Measurements from ENCODE around the gene STK38.

Gene STK38

DNA sequence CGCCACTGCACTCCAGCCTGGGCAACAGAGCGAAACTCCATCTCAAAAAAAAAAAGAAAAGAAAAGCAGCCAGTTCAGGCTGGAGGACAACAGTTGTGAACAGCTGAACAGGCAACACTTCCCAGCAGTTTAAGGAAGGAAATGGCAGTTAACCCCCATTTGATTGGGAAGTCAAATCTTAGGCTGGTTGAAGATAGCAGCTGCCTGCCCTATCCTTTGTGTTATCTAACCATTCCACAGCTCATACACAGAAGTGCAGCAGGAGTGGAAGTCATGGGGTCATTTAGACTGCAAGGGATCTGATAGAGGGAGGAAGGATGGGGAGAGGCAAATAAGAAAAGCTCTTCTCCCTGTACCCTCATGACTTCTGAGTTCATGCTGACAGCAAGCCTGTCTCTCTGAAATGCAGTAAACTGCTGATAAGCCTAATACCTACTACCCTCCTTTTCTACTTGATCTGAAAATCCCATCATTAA, 69.2 kb downstream of the STK38 start:
- Histone ChIP-seq H3K4me3 (ENCODE audit: low read depth in 1 of 5, low read length in 5 of 5) (no peak overlapping the region), H3K9me3 (ENCODE audit: control insufficient read depth in 5 of 5, low read length in 5 of 5) (no peaks in the 10 kb centered on the region), H3K27ac (ENCODE audit: low read depth, low read length) (no peak overlapping the region), H3K9ac (ENCODE audit: low read length in 5 of 5) (no peak overlapping the region), H3K27me3 (ENCODE audit: control insufficient read depth in 5 of 5, insufficient read depth in 4 of 5, low read length in 5 of 5) (no peaks in the 10 kb centered on the region), H3K36me3 (ENCODE audit: control insufficient read depth in 5 of 5, insufficient read depth in 5 of 5, low read length in 5 of 5) (peaks cover 17 to 40% (median 35%) of the 10 kb centered on the region in 5 donors), H3K4me1 (ENCODE audit: control insufficient read depth in 5 of 5, insufficient read depth in 5 of 5, low read length in 5 of 5) (peaks cover 0 to 6% (median 0%) of the 10 kb centered on the region in 5 donors)

DNA sequence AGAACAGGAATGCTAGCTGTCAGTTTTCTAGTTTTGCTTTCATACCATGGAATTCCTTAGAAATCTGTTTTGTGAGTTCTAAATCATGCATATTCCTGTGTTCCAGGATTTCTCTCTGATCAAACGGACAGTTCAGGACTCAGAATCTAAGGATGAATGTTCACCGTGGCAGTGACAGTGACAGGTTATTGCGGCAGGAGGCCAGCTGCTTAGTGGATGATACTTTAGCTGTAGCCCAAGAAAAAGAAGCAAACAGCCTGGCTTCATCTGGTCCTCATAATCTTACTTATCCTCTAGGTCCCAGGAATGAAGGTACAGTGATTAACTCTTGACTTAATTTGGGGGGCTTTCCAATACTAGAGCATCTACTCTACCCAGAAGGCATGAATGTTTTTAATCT, 77.3 kb downstream of the STK38 start:
- H3K4me3 ChIP-seq (ENCODE audit: low read depth in 1 of 5, low read length in 5 of 5), result no peak overlapping the region
- peaks cover 7 to 30% (median 16%) of the 10 kb centered on the region in 5 donors for H3K36me3 ChIP-seq (ENCODE audit: control insufficient read depth in 5 of 5, insufficient read depth in 5 of 5, low read length in 5 of 5)
- H3K4me1 ChIP-seq (ENCODE audit: control insufficient read depth in 5 of 5, insufficient read depth in 5 of 5, low read length in 5 of 5), result peaks cover 0 to 3% (median 0%) of the 10 kb centered on the region in 5 donors

DNA sequence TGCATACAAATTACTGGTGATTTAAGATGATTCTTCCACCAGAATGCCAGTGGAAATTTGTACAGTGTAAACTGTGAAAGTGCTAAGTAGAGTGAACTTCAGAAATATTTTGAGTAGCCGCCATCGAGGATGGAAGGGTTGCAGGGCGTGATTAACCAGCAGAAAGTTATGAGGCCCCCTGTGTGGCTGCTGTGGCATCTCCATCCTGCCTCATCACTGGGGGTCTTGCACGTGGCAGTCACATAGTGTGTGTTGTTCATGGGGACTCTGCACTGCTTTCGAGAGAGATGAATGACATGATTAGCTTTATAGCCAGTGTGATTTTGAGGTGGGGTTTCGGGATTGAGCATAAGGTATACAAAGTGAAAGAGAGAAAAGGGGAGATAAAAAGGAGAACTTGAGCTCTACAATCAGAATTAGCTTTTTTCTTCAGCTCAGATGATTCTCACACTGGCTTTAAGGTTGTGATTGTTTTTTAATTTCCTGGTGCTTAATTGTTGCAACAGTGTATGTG, 78.1 kb downstream of the STK38 start:
- Histone ChIP-seq H3K9me3 (ENCODE audit: control insufficient read depth in 5 of 5, low read length in 5 of 5) (no peaks in the 10 kb centered on the region), H3K4me3 (ENCODE audit: low read depth in 1 of 5, low read length in 5 of 5) (no peak overlapping the region), H3K36me3 (ENCODE audit: control insufficient read depth in 5 of 5, insufficient read depth in 5 of 5, low read length in 5 of 5) (peaks cover 5 to 27% (median 12%) of the 10 kb centered on the region in 5 donors), H3K27me3 (ENCODE audit: control insufficient read depth in 5 of 5, insufficient read depth in 4 of 5, low read length in 5 of 5) (no peaks in the 10 kb centered on the region), H3K27ac (ENCODE audit: low read depth, low read length) (no peak overlapping the region), H3K4me1 (ENCODE audit: control insufficient read depth in 5 of 5, insufficient read depth in 5 of 5, low read length in 5 of 5) (peaks cover 0 to 6% (median 1%) of the 10 kb centered on the region in 5 donors), H3K9ac (ENCODE audit: low read length in 5 of 5) (no peak overlapping the region)

More for the DNA sequence above, 77.3 kb downstream of the STK38 start:
- Histone ChIP-seq H3K27me3 (ENCODE audit: control insufficient read depth in 5 of 5, insufficient read depth in 4 of 5, low read length in 5 of 5) (no peaks in the 10 kb centered on the region), H3K27ac (ENCODE audit: low read depth, low read length) (no peak overlapping the region), H3K9me3 (ENCODE audit: control insufficient read depth in 5 of 5, low read length in 5 of 5) (no peaks in the 10 kb centered on the region), H3K9ac (ENCODE audit: low read length in 5 of 5) (no peak overlapping the region)

DNA sequence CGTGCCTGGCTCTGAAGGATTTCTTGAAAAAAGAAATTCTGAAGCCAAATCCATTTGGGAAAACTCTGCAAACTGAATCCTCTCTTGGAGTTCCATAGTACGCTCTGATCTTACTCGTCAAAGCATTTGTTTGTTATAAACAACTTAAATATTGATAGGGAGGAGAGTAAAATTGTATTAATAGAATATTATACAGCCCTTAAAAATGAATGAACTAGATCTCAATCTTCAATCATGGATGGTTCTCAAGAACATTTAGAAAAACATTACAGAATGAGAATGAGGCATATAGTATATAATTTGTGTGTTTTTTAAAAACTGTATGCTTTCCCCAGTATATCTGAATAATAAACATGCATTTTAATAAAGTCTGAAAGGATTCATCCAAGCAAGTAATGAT, 79.7 kb downstream of the STK38 start:
- Histone ChIP-seq H3K9ac (ENCODE audit: low read length in 5 of 5) (no peak overlapping the region), H3K9me3 (ENCODE audit: control insufficient read depth in 5 of 5, low read length in 5 of 5) (no peaks in the 10 kb centered on the region), H3K36me3 (ENCODE audit: control insufficient read depth in 5 of 5, insufficient read depth in 5 of 5, low read length in 5 of 5) (peaks cover 5 to 23% (median 12%) of the 10 kb centered on the region in 5 donors), H3K4me3 (ENCODE audit: low read depth in 1 of 5, low read length in 5 of 5) (no peak overlapping the region), H3K27me3 (ENCODE audit: control insufficient read depth in 5 of 5, insufficient read depth in 4 of 5, low read length in 5 of 5) (no peaks in the 10 kb centered on the region), H3K4me1 (ENCODE audit: control insufficient read depth in 5 of 5, insufficient read depth in 5 of 5, low read length in 5 of 5) (peaks cover 0 to 8% (median 2%) of the 10 kb centered on the region in 5 donors), H3K27ac (ENCODE audit: low read depth, low read length) (no peak overlapping the region)

DNA sequence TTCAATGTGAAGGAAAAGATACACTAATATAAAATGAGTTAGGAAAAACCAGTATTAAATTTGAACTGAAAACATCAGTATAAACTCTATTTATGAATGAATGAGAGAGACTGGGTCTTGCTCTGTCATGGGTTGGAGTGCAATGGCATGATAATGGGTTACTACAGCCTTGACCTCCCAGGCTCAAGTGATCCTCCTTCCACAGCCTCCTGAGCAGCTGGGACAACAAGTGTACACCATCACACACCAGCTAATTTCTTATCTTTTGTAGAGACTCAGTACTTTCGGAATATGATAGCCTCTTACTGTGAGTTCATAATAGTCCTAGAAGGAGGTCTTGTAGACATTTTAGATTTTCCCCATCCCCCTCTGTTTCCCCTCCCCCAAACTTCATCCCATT, 83.0 kb downstream of the STK38 start:
- no peak overlapping the region for H3K4me3 ChIP-seq (ENCODE audit: low read depth in 1 of 5, low read length in 5 of 5)
- no peaks in the 10 kb centered on the region for H3K36me3 ChIP-seq (ENCODE audit: control insufficient read depth in 5 of 5, insufficient read depth in 5 of 5, low read length in 5 of 5)
- no peaks in the 10 kb centered on the region for H3K27me3 ChIP-seq (ENCODE audit: control insufficient read depth in 5 of 5, insufficient read depth in 4 of 5, low read length in 5 of 5)
- H3K9me3 ChIP-seq (ENCODE audit: control insufficient read depth in 5 of 5, low read length in 5 of 5), result no peaks in the 10 kb centered on the region
- H3K4me1 ChIP-seq (ENCODE audit: control insufficient read depth in 5 of 5, insufficient read depth in 5 of 5, low read length in 5 of 5), result peaks cover 0 to 27% (median 14%) of the 10 kb centered on the region in 5 donors
- H3K9ac ChIP-seq (ENCODE audit: low read length in 5 of 5), result no peak overlapping the region
- no peak overlapping the region for H3K27ac ChIP-seq (ENCODE audit: low read depth, low read length)

DNA sequence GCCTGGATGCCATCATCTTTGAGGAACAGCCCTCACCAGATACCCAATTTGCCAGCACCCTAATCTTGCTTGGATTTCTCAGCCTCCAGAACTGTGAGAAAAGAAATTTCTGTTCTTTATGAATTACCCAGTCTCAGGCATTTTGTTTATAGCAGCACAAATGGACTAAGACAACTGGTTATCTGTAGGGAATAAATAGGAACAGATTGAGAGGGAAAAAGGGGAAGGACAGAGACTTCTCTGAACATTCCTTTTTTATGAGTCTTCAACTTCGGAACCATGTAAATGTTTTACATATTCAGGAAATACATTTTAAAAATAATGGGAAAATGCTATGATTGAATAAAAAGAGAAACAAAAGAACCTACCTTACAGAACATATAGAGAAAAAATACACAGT, 83.6 kb downstream of the STK38 start:
- Histone ChIP-seq H3K4me3 (ENCODE audit: low read depth in 1 of 5, low read length in 5 of 5) (no peak overlapping the region), H3K27ac (ENCODE audit: low read depth, low read length) (no peak overlapping the region), H3K36me3 (ENCODE audit: control insufficient read depth in 5 of 5, insufficient read depth in 5 of 5, low read length in 5 of 5) (no peaks in the 10 kb centered on the region), H3K9me3 (ENCODE audit: control insufficient read depth in 5 of 5, low read length in 5 of 5) (no peaks in the 10 kb centered on the region), H3K27me3 (ENCODE audit: control insufficient read depth in 5 of 5, insufficient read depth in 4 of 5, low read length in 5 of 5) (no peaks in the 10 kb centered on the region), H3K9ac (ENCODE audit: low read length in 5 of 5) (no peak overlapping the region), H3K4me1 (ENCODE audit: control insufficient read depth in 5 of 5, insufficient read depth in 5 of 5, low read length in 5 of 5) (peaks cover 0 to 30% (median 14%) of the 10 kb centered on the region in 5 donors)

DNA sequence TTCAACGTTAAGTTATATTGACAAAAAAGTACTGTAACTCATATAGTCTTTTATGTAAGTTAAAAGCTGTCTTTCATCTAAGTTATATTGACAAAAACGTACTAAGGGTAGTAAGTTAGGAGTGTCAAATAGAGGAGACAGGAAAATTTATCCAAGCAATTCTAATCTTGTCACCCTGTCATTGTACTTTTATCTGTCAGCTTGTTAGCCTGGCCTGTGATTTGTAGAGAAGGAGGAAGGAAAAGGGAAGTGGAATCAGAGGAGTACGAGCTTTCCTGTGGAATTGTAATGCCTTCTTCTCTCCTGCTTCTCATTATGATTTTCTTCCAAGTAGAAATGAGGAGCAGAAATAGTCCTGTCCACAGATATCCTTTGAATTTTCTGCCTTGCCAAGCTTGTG, 85.6 kb downstream of the STK38 start:
- H3K27ac ChIP-seq (ENCODE audit: low read depth, low read length), result no peak overlapping the region
- no peaks in the 10 kb centered on the region for H3K9me3 ChIP-seq (ENCODE audit: control insufficient read depth in 5 of 5, low read length in 5 of 5)
- H3K27me3 ChIP-seq (ENCODE audit: control insufficient read depth in 5 of 5, insufficient read depth in 4 of 5, low read length in 5 of 5), result no peaks in the 10 kb centered on the region
- H3K9ac ChIP-seq (ENCODE audit: low read length in 5 of 5), result peak overlapping the region in 2 of 5 donors; percentile 2 to 20
- peaks cover 0 to 30% (median 14%) of the 10 kb centered on the region in 5 donors for H3K4me1 ChIP-seq (ENCODE audit: control insufficient read depth in 5 of 5, insufficient read depth in 5 of 5, low read length in 5 of 5)
- H3K36me3 ChIP-seq (ENCODE audit: control insufficient read depth in 5 of 5, insufficient read depth in 5 of 5, low read length in 5 of 5), result peaks cover 0 to under 1% (median 0%) of the 10 kb centered on the region in 5 donors
- no peak overlapping the region for H3K4me3 ChIP-seq (ENCODE audit: low read depth in 1 of 5, low read length in 5 of 5)

DNA sequence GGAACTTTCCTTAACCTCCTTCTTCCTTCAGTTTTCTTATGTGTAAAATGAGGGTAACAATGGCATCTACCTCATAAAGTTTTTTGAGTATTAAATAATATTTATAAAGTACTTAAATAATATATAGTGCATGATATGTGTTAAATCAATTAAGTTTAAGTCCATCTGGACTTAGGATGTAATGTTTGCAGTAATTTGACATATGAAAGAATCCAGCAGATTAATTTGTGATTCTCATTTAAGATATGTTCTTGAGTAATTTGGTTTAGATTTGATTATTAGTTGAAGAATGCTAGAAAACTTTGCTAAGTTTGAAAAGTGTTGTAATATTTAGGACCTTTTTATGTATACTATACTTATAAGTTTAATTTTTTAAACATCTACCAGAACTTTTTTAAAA, 86.4 kb downstream of the STK38 start:
- H3K27ac ChIP-seq (ENCODE audit: low read depth, low read length), result no peak overlapping the region
- H3K4me1 ChIP-seq (ENCODE audit: control insufficient read depth in 5 of 5, insufficient read depth in 5 of 5, low read length in 5 of 5), result peaks cover 0 to 30% (median 14%) of the 10 kb centered on the region in 5 donors
- no peaks in the 10 kb centered on the region for H3K9me3 ChIP-seq (ENCODE audit: control insufficient read depth in 5 of 5, low read length in 5 of 5)
- H3K27me3 ChIP-seq (ENCODE audit: control insufficient read depth in 5 of 5, insufficient read depth in 4 of 5, low read length in 5 of 5), result no peaks in the 10 kb centered on the region
- no peak overlapping the region for H3K9ac ChIP-seq (ENCODE audit: low read length in 5 of 5)
- H3K4me3 ChIP-seq (ENCODE audit: low read depth in 1 of 5, low read length in 5 of 5), result no peak overlapping the region
- H3K36me3 ChIP-seq (ENCODE audit: control insufficient read depth in 5 of 5, insufficient read depth in 5 of 5, low read length in 5 of 5), result peaks cover 0 to 2% (median 0%) of the 10 kb centered on the region in 5 donors

DNA sequence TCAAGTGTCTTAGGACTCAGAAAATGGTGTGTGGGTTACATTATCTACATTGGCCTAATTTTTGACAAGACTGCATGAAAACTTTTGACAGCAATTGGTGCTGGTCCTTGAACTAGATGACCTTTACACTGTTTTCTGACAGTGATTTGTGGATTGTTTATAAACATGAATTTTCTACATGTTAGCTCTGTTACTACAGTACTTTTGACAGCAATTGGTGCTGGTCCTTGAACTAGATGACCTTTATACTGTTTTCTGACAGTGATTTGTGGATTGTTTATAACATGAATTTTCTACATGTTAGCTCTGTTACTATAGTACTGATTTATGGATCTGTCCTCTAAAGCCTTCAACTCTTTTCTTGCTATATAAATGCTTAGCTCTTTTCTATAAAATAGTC, 87.8 kb downstream of the STK38 start:
- H3K9me3 ChIP-seq (ENCODE audit: control insufficient read depth in 5 of 5, low read length in 5 of 5), result no peaks in the 10 kb centered on the region

DNA sequence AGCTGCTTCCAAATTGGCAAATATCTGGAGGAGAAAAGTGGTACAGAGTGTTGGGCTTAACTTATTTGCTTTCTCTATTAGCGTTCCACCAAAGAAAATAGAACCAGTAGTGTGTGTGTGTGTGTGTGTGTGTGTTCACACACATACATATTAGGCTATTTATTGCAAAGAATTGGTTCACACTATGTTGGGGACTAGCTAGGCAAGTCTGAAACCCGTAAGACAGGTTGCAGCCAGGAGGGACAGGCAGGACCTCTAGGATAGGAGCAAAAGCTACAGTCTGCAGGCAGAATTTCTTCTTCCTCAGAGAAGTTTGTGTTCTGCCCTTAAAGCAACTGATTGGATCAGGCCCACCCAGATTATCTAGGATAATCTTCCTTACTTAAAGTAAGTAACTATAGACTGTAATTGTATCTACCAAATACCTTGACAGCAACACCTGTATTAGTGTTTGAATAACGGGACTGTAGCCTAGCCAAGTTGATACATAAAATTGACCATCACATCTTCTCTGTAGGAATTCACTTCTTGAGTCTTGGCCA, 91.7 kb downstream of the STK38 start:
- Histone ChIP-seq H3K4me1 (ENCODE audit: control insufficient read depth in 5 of 5, insufficient read depth in 5 of 5, low read length in 5 of 5) (peaks cover 0 to 14% (median 7%) of the 10 kb centered on the region in 5 donors), H3K9ac (ENCODE audit: low read length in 5 of 5) (no peak overlapping the region), H3K36me3 (ENCODE audit: control insufficient read depth in 5 of 5, insufficient read depth in 5 of 5, low read length in 5 of 5) (peaks cover 0 to 15% (median 2%) of the 10 kb centered on the region in 5 donors), H3K4me3 (ENCODE audit: low read depth in 1 of 5, low read length in 5 of 5) (no peak overlapping the region), H3K27ac (ENCODE audit: low read depth, low read length) (no peak overlapping the region), H3K9me3 (ENCODE audit: control insufficient read depth in 5 of 5, low read length in 5 of 5) (no peaks in the 10 kb centered on the region), H3K27me3 (ENCODE audit: control insufficient read depth in 5 of 5, insufficient read depth in 4 of 5, low read length in 5 of 5) (no peaks in the 10 kb centered on the region)

More for the DNA sequence above, 87.8 kb downstream of the STK38 start:
- Histone ChIP-seq H3K9ac (ENCODE audit: low read length in 5 of 5) (peak overlapping the region in 1 of 5 donors; percentile 46), H3K27me3 (ENCODE audit: control insufficient read depth in 5 of 5, insufficient read depth in 4 of 5, low read length in 5 of 5) (no peaks in the 10 kb centered on the region), H3K36me3 (ENCODE audit: control insufficient read depth in 5 of 5, insufficient read depth in 5 of 5, low read length in 5 of 5) (peaks cover 0 to 6% (median 2%) of the 10 kb centered on the region in 5 donors), H3K27ac (ENCODE audit: low read depth, low read length) (peak overlapping the region; percentile 54), H3K4me3 (ENCODE audit: low read depth in 1 of 5, low read length in 5 of 5) (no peak overlapping the region), H3K4me1 (ENCODE audit: control insufficient read depth in 5 of 5, insufficient read depth in 5 of 5, low read length in 5 of 5) (peaks cover 0 to 27% (median 14%) of the 10 kb centered on the region in 5 donors)
